Ectodermal cell (in vitro differentiated cells): Measurements from ENCODE around the gene AGTR1.

Experiments used
- H3K27ac ChIP-seq: 2 replicates; pipeline ENCODE4 v1.7.0; 2013; ENCODE audit warnings: mild to moderate bottlenecking, low read depth, low read length; ENCODE audit not compliant: insufficient read depth, poor library complexity, severe bottlenecking
- H3K27me3 ChIP-seq: 2 replicates; pipeline ENCODE4 v1.7.0; 2013; ENCODE audit warnings: mild to moderate bottlenecking, low read length; ENCODE audit not compliant: insufficient read depth, control insufficient read depth, poor library complexity, severe bottlenecking
- H3K36me3 ChIP-seq: one replicate; pipeline ENCODE4 v1.7.0; 2013; ENCODE audit warnings: low read length; ENCODE audit not compliant: control insufficient read depth, insufficient read depth
- H3K4me1 ChIP-seq: one replicate; pipeline ENCODE4 v1.7.0; 2013; ENCODE audit warnings: low read length; ENCODE audit not compliant: control insufficient read depth, insufficient read depth
- H3K4me3 ChIP-seq: 2 replicates; pipeline ENCODE4 v1.7.0; 2013; ENCODE audit warnings: low read depth, low read length, control low read depth; ENCODE audit not compliant: insufficient read depth
- H3K9me3 ChIP-seq: 2 replicates; pipeline ENCODE4 v1.7.0; 2013; ENCODE audit warnings: mild to moderate bottlenecking, low read length, moderate library complexity; ENCODE audit not compliant: control insufficient read depth
- WGBS, 2 experiments: methylation state at CpG; one replicate each; pipeline ENCODE4 v1.1.7; 2013; ENCODE audit warnings: missing lambda C conversion rate in 2 of 2; 5-methylcytosine and 5-hydroxymethylcytosine counted together

Gene AGTR1

DNA sequence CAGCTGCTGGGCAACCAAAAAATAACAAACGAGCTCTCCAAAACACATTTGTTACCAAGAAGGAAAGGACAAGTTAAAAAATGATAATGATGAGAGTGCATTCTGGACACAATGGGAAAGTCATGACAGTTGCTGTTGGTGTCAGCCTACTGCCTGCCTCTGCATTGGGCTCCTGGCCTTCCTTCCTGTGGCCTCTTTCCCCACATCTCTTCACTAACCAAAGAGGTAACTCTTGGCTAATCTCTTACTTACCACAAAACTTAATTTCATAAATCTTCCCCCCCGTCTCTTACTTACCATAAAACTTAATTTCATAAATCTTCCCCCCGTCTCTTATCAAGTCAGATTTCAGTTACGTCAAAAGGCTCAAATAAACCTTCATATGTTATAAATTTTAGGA, 58.6 kb downstream of the AGTR1 start:
- Histone ChIP-seq H3K27me3 (no peaks in the 10 kb centered on the region), H3K4me3 (no peak overlapping the region), H3K9me3 (no peaks in the 10 kb centered on the region), H3K36me3 (no peaks in the 10 kb centered on the region), H3K4me1 (no peaks in the 10 kb centered on the region), H3K27ac (no peak overlapping the region)
- WGBS, 2 experiments: 90 to 96% methylated on average over 1 to 2 of the region's 4 CpGs

DNA sequence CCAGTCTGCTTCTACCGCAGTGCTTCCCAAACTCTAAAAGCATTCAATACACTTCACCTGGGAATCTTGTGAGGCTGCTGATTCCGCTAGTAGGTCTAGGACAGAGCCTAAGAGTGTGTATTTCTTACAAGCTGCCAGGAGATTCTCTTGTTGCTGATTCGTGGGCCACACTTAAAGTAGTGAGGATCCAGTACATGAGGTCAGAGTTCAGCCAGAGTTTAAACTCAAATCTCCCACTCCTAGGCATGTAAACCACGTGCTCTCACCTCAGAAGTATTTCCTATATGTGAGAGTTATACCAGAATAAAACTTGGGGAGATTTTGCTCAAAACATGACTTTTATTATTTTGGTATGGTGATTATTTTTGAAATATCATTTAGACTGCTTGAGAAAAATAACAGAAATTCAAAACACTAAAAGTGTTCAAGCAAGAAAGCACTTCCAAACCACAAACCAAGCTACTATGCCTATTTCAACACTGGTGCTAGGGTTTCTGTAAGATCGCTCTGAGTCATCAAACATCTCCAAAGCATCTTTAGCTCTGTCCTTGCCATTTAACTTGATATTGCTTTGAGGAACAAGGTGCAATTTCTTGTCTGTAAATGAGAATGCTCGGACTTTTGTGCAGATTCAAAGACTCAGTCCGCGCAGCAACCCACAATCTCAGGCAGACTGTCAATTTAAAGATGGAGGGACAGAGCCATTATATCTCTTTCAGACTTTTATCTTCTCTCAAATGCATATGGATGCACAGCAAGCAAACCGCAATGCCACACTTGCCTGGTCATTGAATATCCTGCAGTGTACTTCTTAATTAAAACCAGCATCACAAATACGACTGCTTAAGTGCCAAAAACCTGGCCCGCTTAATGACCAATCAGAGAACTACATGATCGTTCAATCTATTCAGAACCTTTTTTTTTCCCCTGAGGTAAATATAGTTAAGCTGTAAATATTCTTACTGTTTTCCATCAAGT, 59.8 kb downstream of the AGTR1 start:
- Histone ChIP-seq H3K27me3 (no peaks in the 10 kb centered on the region), H3K27ac (no peak overlapping the region), H3K4me1 (no peaks in the 10 kb centered on the region), H3K4me3 (no peak overlapping the region), H3K36me3 (no peaks in the 10 kb centered on the region), H3K9me3 (no peaks in the 10 kb centered on the region)
- WGBS, 2 experiments: 91 to 95% methylated on average over 11 to 12 of the region's 12 CpGs

DNA sequence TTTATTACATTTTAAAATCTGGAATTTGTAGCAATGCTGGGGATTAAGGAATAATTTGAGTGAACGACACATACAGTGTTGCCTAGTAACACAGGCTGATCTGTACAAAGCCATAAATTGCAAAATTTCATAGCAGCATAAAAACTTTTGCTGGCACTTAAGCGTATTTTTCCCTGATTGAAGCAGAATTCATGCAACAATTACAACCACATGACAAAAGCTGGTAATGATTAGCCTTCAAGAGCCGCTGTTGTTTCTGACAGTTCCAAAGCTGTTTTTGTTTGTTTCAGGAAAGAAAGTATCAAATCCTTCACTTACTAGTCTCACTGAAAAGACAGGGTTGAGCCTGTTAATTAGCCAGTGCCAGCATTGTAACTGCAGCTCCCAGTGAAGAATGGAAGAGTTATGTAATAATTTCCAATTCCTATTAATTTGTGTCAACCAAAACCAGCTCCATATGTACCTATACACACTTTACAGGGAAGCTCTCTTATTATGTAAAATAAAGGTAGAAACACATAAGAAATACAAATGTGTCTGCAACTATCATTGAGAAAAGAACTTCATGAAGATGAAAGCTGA, 60.7 kb downstream of the AGTR1 start:
- H3K36me3 ChIP-seq: no peaks in the 10 kb centered on the region
- no peak overlapping the region for H3K27ac ChIP-seq
- no peaks in the 10 kb centered on the region for H3K9me3 ChIP-seq
- WGBS, 2 experiments: 87% methylated on average over 3 of the region's 3 CpGs
- H3K4me1 ChIP-seq: no peaks in the 10 kb centered on the region
- no peaks in the 10 kb centered on the region for H3K27me3 ChIP-seq
- no peak overlapping the region for H3K4me3 ChIP-seq

DNA sequence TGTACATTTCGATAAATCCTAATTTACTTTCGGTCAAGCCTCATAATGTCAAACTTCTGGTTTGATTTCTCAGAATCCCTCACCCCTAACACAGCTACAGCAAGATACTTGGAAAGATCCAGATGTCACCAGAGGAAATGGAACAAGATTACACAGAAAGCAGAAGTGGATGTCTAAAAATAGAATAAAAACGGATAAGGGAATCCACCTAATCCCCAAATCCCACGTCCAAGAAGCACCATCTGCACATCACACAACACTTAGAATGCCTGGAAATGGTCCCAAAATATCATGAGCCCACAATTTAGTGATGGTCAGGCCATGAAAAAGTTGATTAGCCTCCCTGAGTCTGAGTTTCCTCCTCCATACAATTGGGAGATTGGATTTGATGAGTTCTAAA, 61.7 kb downstream of the AGTR1 start:
- Histone ChIP-seq H3K36me3 (no peaks in the 10 kb centered on the region), H3K27me3 (no peaks in the 10 kb centered on the region)
- 93 to 95% methylated on average over 4 of the region's 4 CpGs for WGBS, 2 experiments

DNA sequence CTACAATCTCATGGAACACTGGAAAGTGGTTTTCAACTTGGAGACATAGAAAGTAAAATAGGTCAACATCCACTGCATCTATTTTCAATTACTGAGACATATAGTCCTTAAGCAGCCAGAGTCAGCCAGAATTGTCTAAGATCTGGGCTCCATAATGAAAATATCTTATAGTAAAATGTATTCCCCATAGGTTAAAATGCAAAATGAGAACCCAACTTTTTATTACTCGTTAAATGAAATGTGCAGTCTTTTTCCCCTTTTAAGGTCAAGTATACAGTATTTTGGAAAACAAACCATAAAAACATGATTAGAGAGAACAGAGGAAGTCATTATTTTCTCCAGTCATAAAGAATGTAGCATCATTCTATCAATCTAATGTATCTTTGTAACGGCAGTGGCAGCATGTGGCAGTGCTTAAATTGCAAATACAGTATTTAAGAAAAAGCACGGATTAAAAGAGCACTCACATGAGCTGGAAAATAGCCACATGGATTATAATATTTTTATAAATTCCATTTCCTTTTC, 65.5 kb downstream of the AGTR1 start:
- WGBS, 2 experiments: 93% methylated on average over 3 of the region's 3 CpGs; no CpG with 5 or more reads in 1 of the 2 experiments
- Histone ChIP-seq H3K4me1 (no peaks in the 10 kb centered on the region), H3K27me3 (no peaks in the 10 kb centered on the region), H3K9me3 (no peaks in the 10 kb centered on the region), H3K36me3 (no peaks in the 10 kb centered on the region), H3K4me3 (no peak overlapping the region), H3K27ac (no peak overlapping the region)

More for the DNA sequence above, 61.7 kb downstream of the AGTR1 start:
- H3K4me1 ChIP-seq: no peaks in the 10 kb centered on the region
- H3K27ac ChIP-seq: no peak overlapping the region
- H3K4me3 ChIP-seq: no peak overlapping the region
- no peaks in the 10 kb centered on the region for H3K9me3 ChIP-seq

DNA sequence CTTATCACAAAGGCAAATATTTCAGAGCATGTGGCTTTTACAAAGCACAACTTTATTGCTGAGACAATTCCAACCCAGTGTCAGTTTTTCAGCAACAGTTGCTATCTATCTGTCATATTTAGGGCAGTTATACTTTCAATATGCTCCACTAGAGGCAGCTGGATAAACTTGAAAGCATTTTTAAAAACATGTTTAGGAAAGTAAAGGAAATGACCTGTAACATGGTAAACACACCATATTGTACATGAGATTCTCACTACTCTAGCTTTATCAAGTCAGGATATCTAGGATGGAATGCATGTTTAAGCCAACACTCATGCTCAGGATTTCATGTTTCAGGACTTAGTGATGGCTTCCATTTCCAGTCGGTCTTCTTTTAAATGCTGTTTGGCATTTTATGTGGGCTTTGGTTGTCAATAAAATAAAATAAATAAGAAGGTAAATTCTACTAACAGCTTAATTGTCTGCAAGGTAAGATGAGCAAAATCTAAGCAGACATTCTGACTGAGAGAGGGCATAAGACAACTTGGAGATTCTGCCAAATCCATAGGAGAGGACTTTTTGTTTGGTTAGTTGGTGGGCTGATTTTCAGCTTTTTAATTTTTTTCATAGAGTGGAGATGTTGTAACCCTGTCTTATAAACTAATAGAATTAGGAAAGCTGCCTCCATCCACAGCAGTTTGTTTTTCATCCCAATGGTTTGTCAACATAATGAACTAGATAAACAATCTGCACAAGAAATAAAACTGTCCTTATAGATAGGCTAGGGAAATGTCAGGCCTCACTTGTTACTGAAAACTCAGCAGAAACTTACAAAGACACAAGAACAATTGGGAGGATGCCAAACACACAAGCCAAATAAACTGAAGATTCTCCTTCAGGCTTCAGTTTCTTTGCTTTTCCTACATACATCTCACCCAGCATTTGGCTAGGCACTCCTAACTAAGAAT, 66.6 kb downstream of the AGTR1 start:
- H3K4me3 ChIP-seq: no peak overlapping the region
- H3K9me3 ChIP-seq: no peaks in the 10 kb centered on the region
- H3K4me1 ChIP-seq: no peaks in the 10 kb centered on the region
- no peaks in the 10 kb centered on the region for H3K36me3 ChIP-seq
- WGBS, 2 experiments: 88 to 100% methylated on average over 1 of the region's 1 CpG
- no peak overlapping the region for H3K27ac ChIP-seq
- no peaks in the 10 kb centered on the region for H3K27me3 ChIP-seq

DNA sequence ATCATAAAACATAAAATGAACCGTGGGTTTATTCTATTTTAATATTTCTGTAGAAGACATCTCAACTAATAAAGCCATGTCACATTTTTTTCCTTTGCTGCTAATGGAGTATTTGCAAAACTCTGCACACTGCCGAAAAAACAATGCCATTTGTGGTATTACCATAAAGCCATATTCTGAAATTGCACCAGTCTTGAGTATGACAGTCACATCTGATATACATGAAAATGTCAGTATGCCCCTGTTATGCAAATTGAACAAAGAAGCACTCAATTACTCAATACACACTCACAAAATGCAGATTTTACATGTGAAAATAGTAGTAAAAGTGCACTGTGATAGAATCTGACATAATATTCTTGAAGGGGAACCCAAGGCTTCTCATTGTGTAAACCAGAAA, 74.7 kb downstream of the AGTR1 start:
- H3K4me3 ChIP-seq: no peak overlapping the region
- no peaks in the 10 kb centered on the region for H3K36me3 ChIP-seq
- H3K4me1 ChIP-seq: no peaks in the 10 kb centered on the region
- H3K27ac ChIP-seq: no peak overlapping the region
- no peaks in the 10 kb centered on the region for H3K9me3 ChIP-seq
- H3K27me3 ChIP-seq: no peaks in the 10 kb centered on the region
- WGBS, 2 experiments: 0 to 50% methylated on average over 1 to 2 of the region's 2 CpGs

DNA sequence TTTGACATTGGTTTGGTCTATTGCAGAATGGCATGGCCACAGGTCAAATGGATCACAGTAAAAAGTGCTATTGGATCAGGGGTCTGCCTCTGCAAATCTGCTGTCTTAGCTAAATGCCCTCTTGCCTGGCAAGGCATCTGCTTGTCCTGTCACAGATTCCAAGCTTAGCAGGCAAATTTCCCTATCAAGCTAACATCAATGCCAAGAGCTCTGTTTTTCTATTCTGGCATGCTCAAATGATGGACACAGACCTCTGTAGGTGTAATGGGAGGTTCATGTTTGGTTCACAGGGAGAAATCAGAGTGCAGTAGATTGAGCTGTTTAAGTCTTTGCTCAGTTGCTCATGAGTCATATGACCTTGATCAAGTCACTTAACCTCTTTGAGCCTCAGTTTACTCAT, 75.1 kb downstream of the AGTR1 start:
- no peaks in the 10 kb centered on the region for H3K4me1 ChIP-seq
- H3K9me3 ChIP-seq: no peaks in the 10 kb centered on the region
- no peaks in the 10 kb centered on the region for H3K36me3 ChIP-seq
- no peaks in the 10 kb centered on the region for H3K27me3 ChIP-seq
- H3K4me3 ChIP-seq: no peak overlapping the region
- H3K27ac ChIP-seq: no peak overlapping the region

DNA sequence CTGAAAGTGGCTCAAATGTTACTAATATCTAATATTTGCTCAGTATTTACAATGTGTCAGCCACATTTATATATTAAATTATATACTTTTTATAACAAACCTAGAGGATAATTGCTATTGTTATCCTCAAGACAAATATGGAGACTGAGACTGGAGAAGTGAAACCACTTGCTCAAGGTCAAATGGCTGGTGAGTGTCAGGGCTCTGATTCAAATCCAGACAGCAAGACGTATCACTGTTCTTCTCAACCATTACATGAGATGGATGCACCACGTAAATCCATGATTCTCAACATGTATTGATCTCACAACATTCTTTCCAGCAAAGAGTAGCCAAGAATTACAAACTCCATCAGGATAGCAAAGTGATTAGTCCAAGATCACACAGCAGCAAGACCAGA, 76.1 kb downstream of the AGTR1 start:
- H3K36me3 ChIP-seq: no peaks in the 10 kb centered on the region
- no peaks in the 10 kb centered on the region for H3K9me3 ChIP-seq
- WGBS, 2 experiments: 81 to 93% methylated on average over 2 of the region's 2 CpGs

More for the DNA sequence above, 76.1 kb downstream of the AGTR1 start:
- Histone ChIP-seq H3K4me3 (no peak overlapping the region), H3K27me3 (no peaks in the 10 kb centered on the region), H3K27ac (no peak overlapping the region), H3K4me1 (no peaks in the 10 kb centered on the region)
